BJ (cell line): ENCODE measurements around the gene CYSLTR2. TPM values are rescaled to one million over a fixed set of nuclear protein-coding genes. Genes with fewer than 3 reads are reported as not detected.

ENCODE experiments used
- CTCF ChIA-PET: fragments of 350-600 bp; formaldehyde crosslinking; extraction: SDS; loops from one replicate; lab custom pipeline; 2021; ENCODE audit warnings: antibody characterized with exemption, inconsistent platforms; lab: Yijun Ruan, JAX
- POLR2A ChIA-PET: fragments of 300-600 bp; sonication (Branson Sonifier 250); formaldehyde crosslinking; extraction: SDS; loops from one replicate; lab custom pipeline; 2021; ENCODE audit warnings: antibody characterized with exemption; lab: Charles Lee
- DNase-seq: peaks from one replicate; pipeline ENCODE4 v3.0.0-alpha.2; 2011; ENCODE audit warnings: low read depth
- H3K27me3 ChIP-seq: 2 replicates; pipeline ENCODE4 v1.6.0; 2011; ENCODE audit warnings: low read length; ENCODE audit not compliant: control insufficient read depth, insufficient read depth
- H3K36me3 ChIP-seq: 2 replicates; pipeline ENCODE4 v1.5.1; 2011; ENCODE audit warnings: low read length; ENCODE audit not compliant: control insufficient read depth, insufficient read depth
- H3K4me3 ChIP-seq: 2 replicates; pipeline ENCODE4 v1.5.1; 2011; ENCODE audit warnings: low read depth, mild to moderate bottlenecking, control low read depth, low read length
- CTCF ChIP-seq: IDR thresholded peaks from 2 replicates; pipeline ENCODE4 v1.5.1; 2011; ENCODE audit warnings: low read depth, mild to moderate bottlenecking, control low read depth, inconsistent platforms, low read length, moderate library complexity; ENCODE audit not compliant: insufficient read depth
- polyA plus RNA-seq: library from polyadenylated mRNA; depleted of rRNA; stranded (reverse); fragments of >200 nt; gene quantifications from 2 replicates; pipeline ENCODE4 v1.2.3, GENCODE V29; 2011

CYSLTR2 gene
- polyA plus RNA-seq, 1 experiment, result not detected

- no peaks in the 10 kb centered on the region; the same call in 1 of the 2 replicates for H3K27me3 ChIP-seq
- POLR2A ChIA-PET, result no interaction called here
- H3K36me3 ChIP-seq, result no peaks in the 10 kb centered on the region
- TF ChIP-seq CTCF, result no peak
- DNase-seq, result no peak
- CTCF ChIA-PET, result no interaction called here
- no peak overlapping the region for H3K4me3 ChIP-seq
These were observed 56.4 kb downstream of the CYSLTR2 start for GRCh38 chr13:48710160-48710559.

GRCh38 chr13:48712141-48712540 is 58.4 kb downstream of the CYSLTR2 start:
- H3K36me3 ChIP-seq, result no peaks in the 10 kb centered on the region
- H3K27me3 ChIP-seq, result no peaks in the 10 kb centered on the region; the same call in 1 of the 2 replicates
- ChIA-PET CTCF (no interaction called here), POLR2A (no interaction called here)
- DNase-seq, result no peak
- H3K4me3 ChIP-seq, result no peak overlapping the region
- no peak for TF ChIP-seq CTCF

GRCh38 chr13:48715977-48716376 is 62.2 kb downstream of the CYSLTR2 start:
- no peaks in the 10 kb centered on the region for H3K36me3 ChIP-seq
- H3K27me3 ChIP-seq, result no peaks in the 10 kb centered on the region
- no peak for TF ChIP-seq CTCF
- H3K4me3 ChIP-seq, result no peak overlapping the region
- ChIA-PET CTCF (no interaction called here), POLR2A (no interaction called here)
- no peak for DNase-seq

- POLR2A ChIA-PET, result no interaction called here
- no peak for DNase-seq
- CTCF ChIA-PET, result interaction anchor here (1.1 kb wide), 1 partner anchor 14 kb away, joined by 3 read pairs; no protein-coding TSS in a partner anchor
- Histone ChIP-seq H3K4me3 (no peak overlapping the region), H3K27me3 (no peaks in the 10 kb centered on the region), H3K36me3 (no peaks in the 10 kb centered on the region)
- TF ChIP-seq CTCF, result no peak
These were observed 66.9 kb downstream of the CYSLTR2 start for GRCh38 chr13:48720621-48721020.

- TF ChIP-seq CTCF, result no peak
- Histone ChIP-seq H3K4me3 (no peak overlapping the region), H3K27me3 (no peaks in the 10 kb centered on the region), H3K36me3 (no peaks in the 10 kb centered on the region)
- no peak for DNase-seq
- ChIA-PET CTCF (interaction anchor here (1.1 kb wide), 1 partner anchor 10 kb away, joined by 3 read pairs; no protein-coding TSS in a partner anchor), POLR2A (no interaction called here)
These were observed 69.4 kb downstream of the CYSLTR2 start for GRCh38 chr13:48723168-48723567.
